Measurements from ENCODE around the gene EPS8L2.

Gene EPS8L2

DNA sequence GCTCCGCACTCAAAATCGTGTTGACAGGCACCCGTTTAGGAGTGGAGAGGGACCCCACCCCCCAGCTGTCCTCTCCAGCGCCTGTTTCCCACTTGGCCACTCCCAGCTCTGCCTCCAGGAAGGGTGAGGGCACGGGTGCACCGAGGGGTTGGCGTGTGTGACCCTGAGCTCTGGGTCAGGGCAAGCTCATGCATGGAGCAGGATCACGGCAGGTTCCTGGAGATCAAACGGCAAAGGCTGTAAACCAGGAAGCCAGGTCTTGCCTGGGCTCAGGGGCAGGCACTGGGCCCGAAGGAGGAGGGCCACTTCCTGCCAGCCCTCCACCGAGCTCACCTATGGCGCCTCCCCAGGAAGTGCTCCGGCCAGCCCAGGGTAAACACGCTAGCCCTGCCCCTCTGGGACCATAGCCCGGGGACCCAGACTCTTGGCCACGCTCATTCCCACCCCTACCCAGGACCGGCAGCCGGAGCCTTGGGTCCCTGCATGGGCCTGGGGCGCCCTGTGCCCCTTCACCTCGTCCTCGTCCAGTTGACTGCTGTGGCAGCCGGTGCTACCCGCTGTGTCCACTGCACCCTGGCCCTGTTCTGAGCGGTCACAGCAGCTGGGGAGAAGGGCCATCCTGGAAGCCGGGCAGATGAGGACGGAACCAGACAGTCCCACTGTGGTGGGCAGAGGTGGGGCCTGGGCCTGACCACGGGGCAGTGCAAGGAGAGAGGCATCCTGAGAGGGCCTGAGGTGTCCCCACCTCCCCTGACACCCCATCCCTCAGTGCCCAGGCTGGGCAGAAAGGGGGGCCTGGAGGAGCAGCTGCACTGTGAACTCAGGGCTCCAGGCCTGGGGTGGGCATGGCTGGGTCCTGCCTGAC lies 1.0 kb upstream of the EPS8L2 start:
- DNase-seq (ENCODE audit: low read depth), result no peak

DNA sequence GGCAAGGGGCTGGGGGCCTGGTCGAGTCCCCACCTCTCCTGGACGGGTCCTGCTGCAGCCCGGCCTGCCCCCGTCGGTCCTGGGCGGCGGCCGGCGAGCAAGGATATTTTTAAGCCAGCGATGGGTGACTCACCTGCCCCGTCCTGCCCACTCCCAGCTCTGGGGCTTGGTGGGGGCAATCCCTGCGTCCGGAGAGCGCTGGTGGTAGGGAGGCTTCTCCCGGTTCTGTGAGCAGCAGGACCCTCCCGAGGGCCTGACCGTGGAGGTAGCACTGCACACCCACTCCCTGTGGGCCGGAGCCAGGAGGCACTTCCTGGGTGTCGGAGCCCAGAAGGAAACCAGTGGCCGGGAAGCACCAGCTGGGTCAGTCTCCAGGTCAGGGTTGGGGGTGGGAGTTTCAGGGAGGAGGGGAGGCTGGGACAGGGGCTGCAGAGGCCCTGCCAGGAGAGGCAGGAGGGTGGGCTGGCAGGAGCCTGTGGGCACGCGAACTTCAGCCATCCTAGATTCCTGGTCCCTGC lies 467 bp downstream of the EPS8L2 start:
- peak; percentile 38 for DNase-seq (ENCODE audit: low read depth)

DNA sequence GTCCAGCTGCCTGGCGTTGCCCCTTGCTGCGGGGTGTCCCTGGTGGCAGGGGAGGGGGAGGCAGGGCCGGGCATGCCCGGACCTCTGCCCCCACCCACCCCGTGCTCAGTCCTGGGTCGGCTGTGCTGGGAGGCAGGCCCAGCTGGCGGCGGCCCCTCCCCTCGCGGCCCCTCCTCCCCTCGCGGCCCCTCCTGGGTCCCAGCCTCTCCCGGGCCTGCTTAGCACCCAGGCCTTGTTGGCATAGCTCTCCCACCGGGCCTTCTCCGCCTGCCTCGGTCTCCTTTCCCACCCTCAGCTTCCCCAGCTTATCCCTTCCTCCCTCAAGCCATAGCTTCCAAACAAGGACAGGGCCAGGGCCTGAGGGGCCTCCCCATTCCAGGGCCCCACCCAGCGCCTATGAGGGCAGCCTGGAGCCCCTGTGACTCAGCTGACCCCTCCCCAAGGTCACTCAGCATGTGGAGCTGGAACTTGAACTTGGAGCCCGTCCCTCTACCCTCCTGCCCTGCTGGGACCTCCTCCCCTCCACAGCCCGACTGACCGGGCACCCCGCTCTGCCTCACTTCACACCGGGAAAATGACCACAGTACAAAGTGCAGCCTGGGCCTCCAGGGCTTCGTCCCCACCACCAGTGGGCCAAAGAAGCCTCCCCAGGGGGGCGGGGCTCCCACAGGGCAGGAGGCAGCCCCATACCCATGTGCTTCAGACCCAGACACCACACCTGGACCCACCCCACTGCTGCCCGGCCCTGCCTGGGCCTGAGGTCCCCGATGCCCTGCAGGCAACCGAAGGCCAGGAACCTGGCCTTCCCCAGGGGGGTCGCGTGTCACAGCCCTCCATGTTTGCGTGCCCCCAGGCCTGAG lies 1.2 kb downstream of the EPS8L2 start:
- DNase-seq (ENCODE audit: low read depth), result peak; percentile 50

DNA sequence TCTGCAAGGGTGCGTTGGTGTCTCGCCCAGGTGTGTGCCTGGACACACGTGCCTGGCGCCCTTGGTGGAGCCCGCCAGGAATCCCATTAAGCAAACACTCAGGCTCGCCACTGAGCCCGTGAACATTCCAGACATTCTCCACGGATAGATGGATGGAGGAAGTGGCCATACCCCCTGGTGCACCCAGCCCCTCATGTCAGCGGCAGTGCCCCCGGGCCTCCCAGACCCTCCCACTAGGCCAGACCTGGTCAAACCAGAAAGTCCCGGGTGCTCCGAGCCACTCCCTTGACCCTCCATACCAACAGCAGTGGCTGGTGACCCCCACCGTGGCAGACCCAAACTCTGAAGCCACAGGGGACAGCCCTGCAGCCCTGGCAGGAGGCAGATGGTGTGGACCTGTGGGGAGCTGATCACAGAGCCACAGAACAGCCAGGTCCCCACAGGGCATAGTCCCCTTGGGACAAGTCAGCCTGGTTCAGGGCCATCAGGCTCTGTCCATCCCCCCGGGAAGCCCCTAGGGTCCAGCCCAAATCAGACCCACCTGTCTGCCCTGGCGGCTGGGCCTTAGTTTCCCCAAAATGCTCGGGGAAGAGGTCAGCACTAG lies 1.9 kb downstream of the EPS8L2 start:
- peak; percentile 56 for DNase-seq (ENCODE audit: low read depth)

DNA sequence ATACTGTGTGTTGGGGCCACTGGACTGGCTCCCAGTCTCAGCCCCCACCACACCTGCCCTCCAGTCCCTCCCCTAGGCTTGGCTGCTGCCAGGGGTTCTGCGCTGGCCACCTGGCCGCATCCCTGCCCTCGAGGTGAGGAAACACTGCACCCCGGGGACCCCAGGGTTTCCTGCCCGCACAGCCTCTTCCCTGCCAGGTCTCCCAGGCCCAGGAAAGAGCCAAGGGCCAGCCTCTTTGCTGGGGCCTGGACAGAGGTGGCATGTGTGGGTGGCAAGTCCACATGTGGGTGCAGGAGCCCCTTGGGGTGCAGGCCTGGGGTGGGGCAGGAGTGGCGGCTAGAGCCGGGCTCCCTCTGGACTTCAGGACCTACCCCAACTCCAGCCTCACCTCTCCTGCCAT lies 2.5 kb downstream of the EPS8L2 start:
- DNase-seq (ENCODE audit: low read depth), result no peak

DNA sequence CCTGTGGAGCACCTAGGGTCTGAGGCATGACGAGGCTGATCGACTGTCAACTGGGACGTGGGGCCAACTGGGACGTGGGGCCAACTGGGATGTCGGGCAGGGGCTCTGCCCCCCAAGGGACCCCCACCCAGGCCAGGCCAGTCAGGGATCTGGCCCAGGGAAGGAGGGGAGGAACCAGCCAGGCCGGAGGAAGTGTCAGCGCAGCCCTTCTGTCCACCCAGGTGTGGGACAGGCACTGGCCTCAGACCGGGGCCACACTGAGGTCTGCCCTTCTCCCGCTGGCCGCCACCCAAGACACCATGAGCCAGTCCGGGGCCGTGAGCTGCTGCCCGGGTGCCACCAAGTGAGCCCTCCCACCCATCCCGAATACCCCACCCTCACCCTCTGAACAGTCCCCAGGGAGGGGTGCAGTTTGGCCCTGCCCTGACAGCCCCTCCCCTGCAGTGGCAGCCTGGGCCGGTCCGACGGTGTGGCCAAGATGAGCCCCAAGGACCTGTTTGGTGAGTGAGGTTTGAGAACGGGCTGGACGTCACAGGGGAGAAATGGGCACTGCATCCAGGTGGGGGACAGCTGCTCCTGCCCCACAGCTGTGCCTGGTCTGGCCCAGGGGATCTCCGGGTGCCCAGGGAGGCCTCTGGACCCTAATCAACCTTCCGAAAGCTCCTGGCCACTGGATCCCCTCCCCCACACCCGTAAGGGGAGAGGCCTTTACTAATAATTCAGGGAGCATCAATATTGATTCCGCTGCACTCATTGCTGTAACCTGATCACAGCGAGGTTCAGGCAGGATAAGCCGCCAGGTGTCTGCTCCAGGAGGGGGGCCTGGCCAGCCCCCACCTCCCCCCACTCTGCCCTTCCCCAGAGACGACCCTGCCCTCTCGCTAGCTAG lies 3.3 kb downstream of the EPS8L2 start:
- no peak for DNase-seq (ENCODE audit: low read depth)

DNA sequence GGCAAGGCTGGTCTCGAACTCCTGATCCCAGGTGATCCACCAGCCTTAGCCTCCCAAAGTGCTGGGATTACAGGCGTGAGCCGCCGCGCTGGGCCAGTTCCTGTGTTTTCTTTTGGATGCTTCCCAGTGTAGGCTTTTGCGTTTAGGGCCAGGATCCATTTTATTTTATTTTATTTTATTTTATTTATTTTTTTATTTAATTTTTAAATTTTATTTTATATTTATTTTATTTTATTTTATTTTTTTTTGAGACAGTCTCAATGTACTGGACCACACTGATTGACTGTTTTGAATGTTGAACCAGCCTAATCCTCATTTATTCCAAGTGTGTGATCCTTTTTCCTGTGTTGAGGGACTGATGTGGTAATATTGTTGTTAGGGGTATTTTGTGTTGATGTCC lies 8.4 kb downstream of the EPS8L2 start:
- no peak for DNase-seq (ENCODE audit: low read depth)

DNA sequence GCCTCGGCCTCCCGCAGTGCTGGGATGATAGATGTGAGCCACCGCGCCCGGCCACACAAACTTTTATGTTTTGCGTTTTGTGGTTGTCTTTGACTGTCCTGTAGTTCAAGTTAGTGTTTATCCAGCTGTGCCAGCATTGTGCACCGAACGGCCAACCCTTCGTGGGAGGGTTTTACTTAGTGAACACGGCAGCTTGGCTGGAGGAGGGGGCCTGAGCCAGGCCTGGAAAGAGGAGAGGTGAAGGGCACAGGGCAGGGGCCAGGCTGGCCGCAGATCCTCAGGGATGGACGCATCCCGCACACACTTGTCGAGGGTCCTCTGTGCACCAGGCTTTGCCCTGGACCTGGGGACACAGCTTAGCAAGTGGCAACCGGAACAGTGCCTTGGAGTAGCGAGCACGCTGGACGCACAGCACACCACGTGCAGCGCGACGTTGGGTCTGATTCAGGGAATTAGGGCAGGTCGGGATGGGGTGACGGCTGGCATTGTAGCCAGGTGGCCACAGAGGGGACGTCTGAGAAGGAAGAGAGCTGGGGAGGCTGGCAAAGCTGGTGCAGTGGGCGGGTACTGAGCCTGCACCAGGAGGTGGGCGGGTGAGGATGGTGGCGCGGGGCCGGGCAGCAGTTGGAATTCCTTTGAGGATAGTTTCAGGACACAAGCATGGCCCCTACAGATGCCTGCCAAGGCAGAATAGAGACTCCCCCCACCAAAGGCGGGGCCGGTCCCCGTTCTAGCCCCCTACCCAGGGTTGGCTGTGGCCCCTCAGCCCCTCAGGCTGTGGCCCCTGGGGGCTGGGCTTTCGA lies 13.4 kb downstream of the EPS8L2 start:
- no peak for DNase-seq (ENCODE audit: low read depth)

DNA sequence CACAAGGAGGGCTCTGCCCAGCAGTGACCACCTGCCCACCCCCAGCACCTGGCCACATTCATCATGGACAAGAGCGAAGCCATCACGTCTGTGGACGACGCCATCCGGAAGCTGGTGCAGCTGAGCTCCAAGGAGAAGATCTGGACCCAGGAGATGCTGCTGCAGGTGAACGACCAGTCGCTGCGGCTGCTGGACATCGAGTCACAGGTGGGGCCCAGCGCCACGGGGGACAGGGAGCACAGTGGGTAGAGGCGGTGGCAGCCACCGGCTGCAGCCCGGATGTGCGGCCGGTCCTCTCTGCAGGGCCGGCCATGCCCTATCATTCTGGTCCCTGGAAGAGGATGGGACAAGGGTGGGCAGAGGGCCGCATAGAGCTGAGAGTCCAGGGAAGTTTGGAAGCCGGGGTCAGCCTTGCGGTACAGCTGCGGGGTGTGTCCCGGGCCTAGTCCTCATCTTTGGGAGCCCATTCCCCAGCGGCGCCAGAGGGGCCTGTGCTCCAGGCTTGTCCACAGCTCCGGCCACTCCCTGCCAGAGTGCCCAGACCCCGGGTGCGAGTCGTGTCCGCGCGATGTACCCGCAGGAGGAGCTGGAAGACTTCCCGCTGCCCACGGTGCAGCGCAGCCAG lies 14.1 kb downstream of the EPS8L2 start:
- no peak for DNase-seq (ENCODE audit: low read depth)

DNA sequence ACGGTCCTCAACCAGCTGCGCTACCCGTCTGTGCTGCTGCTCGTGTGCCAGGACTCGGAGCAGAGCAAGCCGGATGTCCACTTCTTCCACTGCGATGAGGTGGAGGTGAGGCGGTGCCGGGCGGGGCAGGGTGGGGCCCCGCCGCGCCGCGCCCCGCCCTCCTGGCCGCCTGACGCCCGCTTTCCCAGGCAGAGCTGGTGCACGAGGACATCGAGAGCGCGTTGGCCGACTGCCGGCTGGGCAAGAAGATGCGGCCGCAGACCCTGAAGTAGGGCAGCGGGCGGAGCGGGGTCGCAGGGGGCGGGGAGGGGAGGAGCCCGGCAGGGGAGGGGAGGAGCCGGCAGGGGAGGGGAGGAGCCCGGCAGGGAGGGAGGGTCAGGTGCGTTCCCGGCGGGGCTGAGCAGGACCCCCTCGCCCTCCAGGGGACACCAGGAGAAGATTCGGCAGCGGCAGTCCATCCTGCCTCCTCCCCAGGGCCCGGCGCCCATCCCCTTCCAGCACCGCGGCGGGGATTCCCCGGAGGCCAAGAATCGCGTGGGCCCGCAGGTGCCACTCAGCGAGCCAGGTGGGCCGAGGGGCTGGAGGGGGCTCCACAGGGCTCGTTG lies 14.7 kb downstream of the EPS8L2 start:
- no peak for DNase-seq (ENCODE audit: low read depth)

DNA sequence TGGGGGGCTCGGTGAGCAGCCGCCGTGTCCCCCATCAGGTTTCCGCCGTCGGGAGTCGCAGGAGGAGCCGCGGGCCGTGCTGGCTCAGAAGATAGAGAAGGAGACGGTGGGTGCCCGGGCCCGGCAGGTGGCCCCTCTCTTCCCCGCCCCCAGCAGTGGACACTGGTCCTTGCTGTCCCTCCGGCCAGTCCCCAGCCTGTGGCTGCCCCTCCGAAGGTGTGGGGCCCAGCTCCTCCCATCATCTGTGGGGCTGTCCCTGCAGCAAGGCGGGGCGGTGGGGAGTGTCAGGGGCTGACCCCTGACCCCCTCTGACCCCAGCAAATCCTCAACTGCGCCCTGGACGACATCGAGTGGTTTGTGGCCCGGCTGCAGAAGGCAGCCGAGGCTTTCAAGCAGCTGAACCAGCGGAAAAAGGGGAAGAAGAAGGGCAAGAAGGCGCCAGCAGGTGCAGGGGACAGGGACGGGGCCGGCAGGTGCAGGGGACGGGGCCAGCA lies 15.3 kb downstream of the EPS8L2 start:
- DNase-seq (ENCODE audit: low read depth), result no peak

DNA sequence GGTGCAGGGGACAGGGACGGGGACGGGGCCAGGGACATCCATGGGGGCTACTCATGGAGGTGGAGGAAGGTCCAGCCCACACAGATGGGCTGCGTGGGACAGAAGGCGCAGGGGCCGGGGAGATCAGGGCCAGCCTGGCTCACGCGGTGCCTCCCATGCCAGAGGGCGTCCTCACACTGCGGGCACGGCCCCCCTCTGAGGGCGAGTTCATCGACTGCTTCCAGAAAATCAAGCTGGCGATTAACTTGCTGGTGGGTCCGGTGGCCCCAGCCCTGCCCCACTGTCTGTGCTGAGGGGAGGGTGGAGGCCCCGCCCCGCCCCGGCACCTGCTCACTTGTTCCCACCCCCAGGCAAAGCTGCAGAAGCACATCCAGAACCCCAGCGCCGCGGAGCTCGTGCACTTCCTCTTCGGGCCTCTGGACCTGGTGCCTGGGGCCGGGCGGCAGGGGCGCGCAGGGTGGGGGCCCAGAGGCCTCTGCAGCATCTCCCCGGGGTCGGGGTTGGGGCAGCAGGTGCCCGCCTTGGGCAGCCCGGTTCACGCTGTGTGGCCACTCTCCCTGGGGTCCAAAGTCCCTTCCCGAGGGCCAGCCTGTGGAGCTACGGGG lies 15.8 kb downstream of the EPS8L2 start:
- DNase-seq (ENCODE audit: low read depth), result no peak

DNA sequence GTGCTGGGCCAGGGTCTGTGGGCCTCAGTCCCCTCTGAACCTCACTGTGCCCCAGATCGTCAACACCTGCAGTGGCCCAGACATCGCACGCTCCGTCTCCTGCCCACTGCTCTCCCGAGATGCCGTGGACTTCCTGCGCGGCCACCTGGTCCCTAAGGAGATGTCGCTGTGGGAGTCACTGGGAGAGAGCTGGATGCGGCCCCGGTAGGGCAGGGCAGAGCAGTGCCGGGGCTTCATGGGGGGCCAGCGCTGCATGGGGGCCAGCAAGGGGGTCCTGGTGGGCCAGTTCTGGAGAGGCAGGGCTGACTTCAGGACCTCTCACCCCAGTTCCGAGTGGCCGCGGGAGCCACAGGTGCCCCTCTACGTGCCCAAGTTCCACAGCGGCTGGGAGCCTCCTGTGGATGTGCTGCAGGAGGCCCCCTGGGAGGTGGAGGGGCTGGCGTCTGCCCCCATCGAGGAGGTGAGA lies 16.3 kb downstream of the EPS8L2 start:
- DNase-seq (ENCODE audit: low read depth), result no peak

DNA sequence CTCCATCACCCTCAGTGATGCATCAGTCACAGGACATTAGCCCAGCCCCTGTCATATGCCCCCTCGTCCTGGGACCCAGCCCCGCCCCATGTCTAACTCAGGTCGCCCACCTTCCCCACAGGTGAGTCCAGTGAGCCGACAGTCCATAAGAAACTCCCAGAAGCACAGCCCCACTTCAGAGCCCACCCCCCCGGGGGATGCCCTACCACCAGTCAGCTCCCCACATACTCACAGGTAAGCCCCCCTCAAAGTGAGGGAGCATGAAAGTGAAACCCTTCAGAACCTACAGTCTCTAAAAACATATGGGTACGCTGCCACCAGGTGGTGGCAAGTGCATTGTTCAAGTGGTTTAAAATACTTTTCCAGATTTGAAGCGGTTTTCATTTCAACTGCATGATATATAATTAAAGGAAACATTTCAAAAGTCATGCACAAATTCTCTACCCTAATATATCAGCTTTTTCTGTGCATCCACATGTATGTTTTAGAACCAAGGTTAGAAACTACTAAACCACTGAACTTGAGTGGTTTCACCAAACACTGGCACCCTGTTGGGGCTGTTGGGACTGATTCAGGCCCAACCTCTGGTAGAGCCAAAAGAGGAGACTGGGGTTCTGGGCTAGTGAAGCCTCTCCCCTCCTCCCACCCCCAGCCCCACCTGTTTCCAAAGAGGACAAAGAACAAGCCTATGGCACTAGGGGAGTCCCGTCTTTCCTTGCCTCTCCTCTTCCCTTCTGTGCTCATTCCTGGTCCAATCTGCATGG lies 17.3 kb downstream of the EPS8L2 start:
- DNase-seq (ENCODE audit: low read depth), result no peak

DNA sequence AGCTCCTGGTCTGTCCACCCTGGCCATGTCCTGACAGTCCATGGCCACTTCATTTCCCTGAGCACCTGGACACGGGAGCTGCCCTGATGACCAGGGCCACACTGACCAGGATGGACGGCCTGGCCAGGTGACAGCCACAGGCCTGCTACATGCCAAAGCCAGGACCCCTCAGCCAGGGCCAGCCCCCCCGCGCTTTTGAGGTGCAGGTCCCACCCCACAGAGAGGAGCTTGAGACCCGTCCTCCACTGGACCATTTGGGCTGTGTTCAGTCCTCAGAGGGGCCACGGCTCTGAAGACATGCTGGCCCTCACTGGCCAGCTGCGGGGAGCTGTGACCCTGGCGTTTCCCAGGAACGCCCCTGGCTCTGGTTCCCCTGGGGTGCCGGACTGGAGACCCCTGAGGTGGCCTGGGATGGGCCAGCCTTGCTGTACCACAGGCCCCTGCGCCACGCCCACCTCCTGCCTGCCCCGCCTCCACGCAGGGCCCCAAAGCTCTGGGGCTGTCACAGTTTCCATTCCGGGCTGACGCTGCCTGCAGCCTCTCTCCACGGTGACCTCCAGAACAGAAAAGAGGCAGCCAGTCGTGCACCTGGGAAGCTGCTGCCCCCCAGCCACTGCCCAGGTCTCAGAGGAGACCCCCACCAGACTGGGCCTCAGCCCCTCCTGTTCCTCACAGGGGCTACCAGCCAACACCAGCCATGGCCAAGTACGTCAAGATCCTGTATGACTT lies 18.2 kb downstream of the EPS8L2 start:
- no peak for DNase-seq (ENCODE audit: low read depth)

DNA sequence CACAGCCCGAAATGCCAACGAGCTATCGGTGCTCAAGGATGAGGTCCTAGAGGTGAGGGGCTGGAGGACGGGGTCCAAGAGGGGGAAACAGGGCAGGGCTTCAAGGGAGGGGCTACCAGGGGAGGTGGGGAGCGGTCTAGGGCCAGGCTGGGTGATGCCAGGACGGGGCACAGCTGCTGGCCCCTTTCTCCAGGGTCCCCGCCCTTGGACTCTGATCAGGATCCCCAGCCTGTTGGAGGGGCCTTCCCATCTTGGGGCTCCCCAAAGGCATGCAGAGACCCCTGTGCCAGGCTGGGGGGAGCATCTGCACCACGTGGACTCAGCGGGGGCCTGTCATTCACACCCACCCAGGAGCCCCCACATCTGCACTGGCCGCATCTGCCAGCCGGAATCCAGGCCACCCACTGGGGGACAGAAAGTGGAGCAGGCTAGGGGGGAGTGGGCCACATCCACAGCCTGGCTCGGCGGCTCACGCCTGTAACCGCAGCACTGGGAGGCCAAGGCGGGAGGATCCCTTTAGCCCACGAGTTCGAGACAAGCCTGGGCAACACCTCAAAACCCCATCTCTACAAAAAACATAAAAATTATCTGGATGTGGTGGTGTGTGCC lies 18.9 kb downstream of the EPS8L2 start:
- no peak for DNase-seq (ENCODE audit: low read depth)

DNA sequence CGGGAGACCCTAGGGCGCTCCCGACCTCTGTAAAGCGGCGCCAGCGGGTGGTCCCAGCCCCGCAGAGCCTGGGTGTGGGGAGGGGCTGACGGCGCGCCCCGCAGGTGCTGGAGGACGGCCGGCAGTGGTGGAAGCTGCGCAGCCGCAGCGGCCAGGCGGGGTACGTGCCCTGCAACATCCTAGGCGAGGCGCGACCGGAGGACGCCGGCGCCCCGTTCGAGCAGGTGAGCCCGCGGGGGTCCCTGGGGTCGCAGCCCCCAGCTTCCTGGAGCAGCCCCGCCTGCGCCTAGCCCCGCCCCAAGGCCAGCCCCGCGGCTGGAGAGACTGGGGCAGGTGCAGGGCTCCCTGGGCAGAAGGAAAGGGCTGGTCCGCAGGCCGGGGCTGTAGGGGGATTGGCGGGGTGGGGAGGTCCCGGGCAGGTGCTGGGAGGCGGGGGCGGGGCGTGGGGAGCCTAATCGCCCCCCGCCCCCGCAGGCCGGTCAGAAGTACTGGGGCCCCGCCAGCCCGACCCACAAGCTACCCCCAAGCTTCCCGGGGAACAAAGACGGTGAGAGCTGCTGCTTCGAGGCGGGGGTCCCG lies 19.7 kb downstream of the EPS8L2 start:
- DNase-seq (ENCODE audit: low read depth), result no peak
